ENCODE results near the gene MBTD1.

- TF ChIP-seq RXRA (IDR thresholded peaks at IDR 0.05), result no peak
- TF ChIP-seq MAX (IDR thresholded peaks at IDR 0.05), result no peak
- no peak for TF ChIP-seq ZBTB33 (IDR thresholded peaks at IDR 0.05)
- TF ChIP-seq CTCF (IDR thresholded peaks at IDR 0.05; ENCODE audit: low read depth, low read length, missing input control), result no peak
- TF ChIP-seq GABPA (IDR thresholded peaks at IDR 0.05 in 1 of 2, conservative IDR thresholded peaks at IDR 0.05 in 1 of 2), result no peak
- TF ChIP-seq FOXA1 (IDR thresholded peaks at IDR 0.05), result no peak
- no peak for TF ChIP-seq TAF1 (conservative IDR thresholded peaks at IDR 0.05)
- no peak for TF ChIP-seq RAD21 (IDR thresholded peaks at IDR 0.05)
- no peak for TF ChIP-seq SP1 (IDR thresholded peaks at IDR 0.05)
- no peak for TF ChIP-seq JUND (IDR thresholded peaks at IDR 0.05)
- TF ChIP-seq ATF3 (IDR thresholded peaks at IDR 0.05), result no peak
Measured at GRCh38 chr17:51279183-51279582, 19.3 kb upstream of the MBTD1 start.

Data from liver (tissue), 3 donors.